ENCODE results near the gene SLC5A2.

The SLC5A2 gene

DNA sequence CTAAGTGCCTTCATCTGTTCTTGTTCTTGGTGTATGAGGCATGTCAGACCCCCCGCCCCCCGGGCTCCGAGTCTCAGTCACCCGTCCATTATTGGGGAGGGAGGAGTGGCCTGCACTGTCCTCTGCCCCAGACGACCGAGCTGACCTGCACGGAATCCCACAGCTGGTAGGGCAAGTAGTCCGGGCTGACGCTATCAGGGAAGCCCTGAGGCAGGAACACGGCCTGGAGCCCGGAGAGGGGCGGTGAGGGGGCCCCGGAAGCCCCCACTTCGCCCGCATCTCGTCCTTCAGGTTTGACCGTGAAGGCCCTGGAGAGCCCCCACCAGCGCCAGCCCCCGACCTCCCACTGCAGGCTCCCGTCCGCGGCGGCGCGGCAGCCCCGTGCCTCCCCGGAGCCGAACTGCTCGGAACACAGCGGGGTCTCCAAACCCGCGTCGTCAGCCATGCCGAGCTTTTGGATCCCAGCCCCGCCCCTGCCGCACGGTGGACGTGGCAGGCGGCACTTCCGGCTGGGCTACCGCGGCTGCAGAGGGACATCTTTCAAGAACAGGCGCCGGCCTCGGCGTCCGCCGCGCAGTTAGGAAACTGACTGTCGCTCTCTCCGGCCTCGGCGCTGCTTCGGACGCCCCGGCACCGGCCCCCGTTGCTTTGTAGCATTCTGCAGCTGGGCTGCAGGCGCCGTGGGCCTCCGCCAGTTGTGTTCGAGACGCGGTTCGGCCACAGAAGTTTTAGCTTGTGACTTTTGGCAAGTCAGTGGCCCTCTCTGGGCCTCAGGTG is 25.2 kb downstream of the SLC5A2 start, which contains the start of gene RUSF1 (continued):
- TF ChIP-seq, protein P1, sequence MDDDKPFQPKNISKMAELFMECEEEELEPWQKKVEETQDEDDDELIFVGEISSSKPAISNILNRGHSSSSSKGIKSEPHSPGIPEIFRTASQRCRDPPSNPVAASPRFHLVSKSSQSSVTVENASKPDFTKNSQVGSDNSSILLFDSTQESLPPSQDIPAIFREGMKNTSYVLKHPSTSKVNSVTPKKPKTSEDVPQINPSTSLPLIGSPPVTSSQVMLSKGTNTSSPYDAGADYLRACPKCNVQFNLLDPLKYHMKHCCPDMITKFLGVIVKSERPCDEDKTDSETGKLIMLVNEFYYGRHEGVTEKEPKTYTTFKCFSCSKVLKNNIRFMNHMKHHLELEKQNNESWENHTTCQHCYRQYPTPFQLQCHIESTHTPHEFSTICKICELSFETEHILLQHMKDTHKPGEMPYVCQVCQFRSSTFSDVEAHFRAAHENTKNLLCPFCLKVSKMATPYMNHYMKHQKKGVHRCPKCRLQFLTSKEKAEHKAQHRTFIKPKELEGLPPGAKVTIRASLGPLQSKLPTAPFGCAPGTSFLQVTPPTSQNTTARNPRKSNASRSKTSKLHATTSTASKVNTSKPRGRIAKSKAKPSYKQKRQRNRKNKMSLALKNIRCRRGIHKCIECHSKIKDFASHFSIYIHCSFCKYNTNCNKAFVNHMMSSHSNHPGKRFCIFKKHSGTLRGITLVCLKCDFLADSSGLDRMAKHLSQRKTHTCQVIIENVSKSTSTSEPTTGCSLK (tag by site-specific recombination; IDR thresholded peaks at IDR 0.05) = no peak
- TF ChIP-seq ZNF311 (tag by site-specific recombination; IDR thresholded peaks at IDR 0.05; ENCODE audit: borderline replicate concordance) (no peak), YY2 (tag by site-specific recombination; IDR thresholded peaks at IDR 0.05) (peak; percentile 66; the same call in 1 of the 2 replicates), ZNF610 (tag by site-specific recombination; IDR thresholded peaks at IDR 0.05; ENCODE audit: borderline replicate concordance) (0 out of 2 replicates have a peak, but pooled peaks have one; percentile 74), ZBTB1 (tag by site-specific recombination; IDR thresholded peaks at IDR 0.05) (no peak), ZNF529 (tag by site-specific recombination; IDR thresholded peaks at IDR 0.05; ENCODE audit: insufficient replicate concordance) (no peak), ZNF830 (tag by site-specific recombination; IDR thresholded peaks at IDR 0.05; ENCODE audit: low read depth) (no peak), ZNF2 (tag by site-specific recombination; IDR thresholded peaks at IDR 0.05) (peak; percentile 62; the same call in 1 of the 2 replicates), ZNF791 (tag by site-specific recombination; IDR thresholded peaks at IDR 0.05) (no peak), ZEB2 (tag by site-specific recombination; IDR thresholded peaks at IDR 0.05) (0 out of 2 replicates have a peak, but pooled peaks have one; percentile 44), ZNF10 (tag by site-specific recombination; IDR thresholded peaks at IDR 0.05) (peak; percentile 69; the same call in 1 of the 2 replicates), ZNF354C (tag by site-specific recombination; IDR thresholded peaks at IDR 0.05; ENCODE audit: borderline replicate concordance, low read depth) (no peak), ZNF571 (tag by site-specific recombination; IDR thresholded peaks at IDR 0.05) (no peak), SP7 (tag by site-specific recombination; IDR thresholded peaks at IDR 0.05) (peak; percentile 76), ZNF660 (tag by site-specific recombination; IDR thresholded peaks at IDR 0.05) (peak; percentile 91; the same call in 1 of the 2 replicates), ZBTB21 (tag by site-specific recombination; IDR thresholded peaks at IDR 0.05) (peak; percentile 49; the same call in 1 of the 2 replicates), ZNF132 (tag by site-specific recombination; IDR thresholded peaks at IDR 0.05; ENCODE audit: borderline replicate concordance) (no peak), ZNF16 (tag by site-specific recombination; IDR thresholded peaks at IDR 0.05; ENCODE audit: low read depth) (no peak), ZSCAN23 (tag by site-specific recombination; IDR thresholded peaks at IDR 0.05) (no peak)
- TF ChIP-seq, protein P2, sequence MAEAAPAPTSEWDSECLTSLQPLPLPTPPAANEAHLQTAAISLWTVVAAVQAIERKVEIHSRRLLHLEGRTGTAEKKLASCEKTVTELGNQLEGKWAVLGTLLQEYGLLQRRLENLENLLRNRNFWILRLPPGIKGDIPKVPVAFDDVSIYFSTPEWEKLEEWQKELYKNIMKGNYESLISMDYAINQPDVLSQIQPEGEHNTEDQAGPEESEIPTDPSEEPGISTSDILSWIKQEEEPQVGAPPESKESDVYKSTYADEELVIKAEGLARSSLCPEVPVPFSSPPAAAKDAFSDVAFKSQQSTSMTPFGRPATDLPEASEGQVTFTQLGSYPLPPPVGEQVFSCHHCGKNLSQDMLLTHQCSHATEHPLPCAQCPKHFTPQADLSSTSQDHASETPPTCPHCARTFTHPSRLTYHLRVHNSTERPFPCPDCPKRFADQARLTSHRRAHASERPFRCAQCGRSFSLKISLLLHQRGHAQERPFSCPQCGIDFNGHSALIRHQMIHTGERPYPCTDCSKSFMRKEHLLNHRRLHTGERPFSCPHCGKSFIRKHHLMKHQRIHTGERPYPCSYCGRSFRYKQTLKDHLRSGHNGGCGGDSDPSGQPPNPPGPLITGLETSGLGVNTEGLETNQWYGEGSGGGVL (tag by site-specific recombination; IDR thresholded peaks at IDR 0.05) = peak; percentile 60
- TF ChIP-seq, protein P3, sequence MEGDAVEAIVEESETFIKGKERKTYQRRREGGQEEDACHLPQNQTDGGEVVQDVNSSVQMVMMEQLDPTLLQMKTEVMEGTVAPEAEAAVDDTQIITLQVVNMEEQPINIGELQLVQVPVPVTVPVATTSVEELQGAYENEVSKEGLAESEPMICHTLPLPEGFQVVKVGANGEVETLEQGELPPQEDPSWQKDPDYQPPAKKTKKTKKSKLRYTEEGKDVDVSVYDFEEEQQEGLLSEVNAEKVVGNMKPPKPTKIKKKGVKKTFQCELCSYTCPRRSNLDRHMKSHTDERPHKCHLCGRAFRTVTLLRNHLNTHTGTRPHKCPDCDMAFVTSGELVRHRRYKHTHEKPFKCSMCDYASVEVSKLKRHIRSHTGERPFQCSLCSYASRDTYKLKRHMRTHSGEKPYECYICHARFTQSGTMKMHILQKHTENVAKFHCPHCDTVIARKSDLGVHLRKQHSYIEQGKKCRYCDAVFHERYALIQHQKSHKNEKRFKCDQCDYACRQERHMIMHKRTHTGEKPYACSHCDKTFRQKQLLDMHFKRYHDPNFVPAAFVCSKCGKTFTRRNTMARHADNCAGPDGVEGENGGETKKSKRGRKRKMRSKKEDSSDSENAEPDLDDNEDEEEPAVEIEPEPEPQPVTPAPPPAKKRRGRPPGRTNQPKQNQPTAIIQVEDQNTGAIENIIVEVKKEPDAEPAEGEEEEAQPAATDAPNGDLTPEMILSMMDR (tag by site-specific recombination; IDR thresholded peaks at IDR 0.05) = no peak
- TF ChIP-seq, protein P4, sequence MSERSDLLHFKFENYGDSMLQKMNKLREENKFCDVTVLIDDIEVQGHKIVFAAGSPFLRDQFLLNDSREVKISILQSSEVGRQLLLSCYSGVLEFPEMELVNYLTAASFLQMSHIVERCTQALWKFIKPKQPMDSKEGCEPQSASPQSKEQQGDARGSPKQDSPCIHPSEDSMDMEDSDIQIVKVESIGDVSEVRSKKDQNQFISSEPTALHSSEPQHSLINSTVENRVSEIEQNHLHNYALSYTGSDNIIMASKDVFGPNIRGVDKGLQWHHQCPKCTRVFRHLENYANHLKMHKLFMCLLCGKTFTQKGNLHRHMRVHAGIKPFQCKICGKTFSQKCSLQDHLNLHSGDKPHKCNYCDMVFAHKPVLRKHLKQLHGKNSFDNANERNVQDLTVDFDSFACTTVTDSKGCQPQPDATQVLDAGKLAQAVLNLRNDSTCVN (tag by site-specific recombination; optimal IDR thresholded peaks at IDR 0.05) = peak; percentile 43
- TF ChIP-seq, protein P5, sequence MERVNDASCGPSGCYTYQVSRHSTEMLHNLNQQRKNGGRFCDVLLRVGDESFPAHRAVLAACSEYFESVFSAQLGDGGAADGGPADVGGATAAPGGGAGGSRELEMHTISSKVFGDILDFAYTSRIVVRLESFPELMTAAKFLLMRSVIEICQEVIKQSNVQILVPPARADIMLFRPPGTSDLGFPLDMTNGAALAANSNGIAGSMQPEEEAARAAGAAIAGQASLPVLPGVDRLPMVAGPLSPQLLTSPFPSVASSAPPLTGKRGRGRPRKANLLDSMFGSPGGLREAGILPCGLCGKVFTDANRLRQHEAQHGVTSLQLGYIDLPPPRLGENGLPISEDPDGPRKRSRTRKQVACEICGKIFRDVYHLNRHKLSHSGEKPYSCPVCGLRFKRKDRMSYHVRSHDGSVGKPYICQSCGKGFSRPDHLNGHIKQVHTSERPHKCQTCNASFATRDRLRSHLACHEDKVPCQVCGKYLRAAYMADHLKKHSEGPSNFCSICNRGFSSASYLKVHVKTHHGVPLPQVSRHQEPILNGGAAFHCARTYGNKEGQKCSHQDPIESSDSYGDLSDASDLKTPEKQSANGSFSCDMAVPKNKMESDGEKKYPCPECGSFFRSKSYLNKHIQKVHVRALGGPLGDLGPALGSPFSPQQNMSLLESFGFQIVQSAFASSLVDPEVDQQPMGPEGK (tag by site-specific recombination; IDR thresholded peaks at IDR 0.05) = peak; percentile 96
- TF ChIP-seq, protein P6, sequence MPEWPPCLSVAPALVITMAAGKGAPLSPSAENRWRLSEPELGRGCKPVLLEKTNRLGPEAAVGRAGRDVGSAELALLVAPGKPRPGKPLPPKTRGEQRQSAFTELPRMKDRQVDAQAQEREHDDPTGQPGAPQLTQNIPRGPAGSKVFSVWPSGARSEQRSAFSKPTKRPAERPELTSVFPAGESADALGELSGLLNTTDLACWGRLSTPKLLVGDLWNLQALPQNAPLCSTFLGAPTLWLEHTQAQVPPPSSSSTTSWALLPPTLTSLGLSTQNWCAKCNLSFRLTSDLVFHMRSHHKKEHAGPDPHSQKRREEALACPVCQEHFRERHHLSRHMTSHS (tag by site-specific recombination; IDR thresholded peaks at IDR 0.05) = no peak
- TF ChIP-seq, protein P7, sequence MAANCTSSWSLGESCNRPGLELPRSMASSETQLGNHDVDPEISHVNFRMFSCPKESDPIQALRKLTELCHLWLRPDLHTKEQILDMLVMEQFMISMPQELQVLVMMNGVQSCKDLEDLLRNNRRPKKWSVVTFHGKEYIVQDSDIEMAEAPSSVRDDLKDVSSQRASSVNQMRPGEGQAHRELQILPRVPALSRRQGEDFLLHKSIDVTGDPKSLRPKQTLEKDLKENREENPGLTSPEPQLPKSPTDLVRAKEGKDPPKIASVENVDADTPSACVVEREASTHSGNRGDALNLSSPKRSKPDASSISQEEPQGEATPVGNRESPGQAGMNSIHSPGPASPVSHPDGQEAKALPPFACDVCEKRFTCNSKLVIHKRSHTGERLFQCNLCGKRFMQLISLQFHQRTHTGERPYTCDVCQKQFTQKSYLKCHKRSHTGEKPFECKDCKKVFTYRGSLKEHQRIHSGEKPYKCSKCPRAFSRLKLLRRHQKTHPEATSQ (tag by site-specific recombination; IDR thresholded peaks at IDR 0.05) = 0 out of 2 replicates have a peak, but pooled peaks have one; percentile 29
- TF ChIP-seq, protein P8, sequence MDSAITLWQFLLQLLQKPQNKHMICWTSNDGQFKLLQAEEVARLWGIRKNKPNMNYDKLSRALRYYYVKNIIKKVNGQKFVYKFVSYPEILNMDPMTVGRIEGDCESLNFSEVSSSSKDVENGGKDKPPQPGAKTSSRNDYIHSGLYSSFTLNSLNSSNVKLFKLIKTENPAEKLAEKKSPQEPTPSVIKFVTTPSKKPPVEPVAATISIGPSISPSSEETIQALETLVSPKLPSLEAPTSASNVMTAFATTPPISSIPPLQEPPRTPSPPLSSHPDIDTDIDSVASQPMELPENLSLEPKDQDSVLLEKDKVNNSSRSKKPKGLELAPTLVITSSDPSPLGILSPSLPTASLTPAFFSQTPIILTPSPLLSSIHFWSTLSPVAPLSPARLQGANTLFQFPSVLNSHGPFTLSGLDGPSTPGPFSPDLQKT (IDR thresholded peaks at IDR 0.05; ENCODE audit: borderline replicate concordance, low read depth, low read length) = peak; percentile 72; the same call in 1 of the 2 replicates
